ENCODE results near the gene TMC8.
"Not testable (repeated sequence)": the region's sequence is repeated elsewhere in the genome, so short reads cannot be mapped to it uniquely, and the experiment has no call there.

Gene TMC8

GRCh38 chr17:78110363-78111015, 20.1 kb upstream of the TMC8 start:
- no peak for DNase-seq (ENCODE audit: low read depth)

GRCh38 chr17:78111016-78111726, 19.4 kb upstream of the TMC8 start:
- DNase-seq (ENCODE audit: low read depth) = no peak

DNA sequence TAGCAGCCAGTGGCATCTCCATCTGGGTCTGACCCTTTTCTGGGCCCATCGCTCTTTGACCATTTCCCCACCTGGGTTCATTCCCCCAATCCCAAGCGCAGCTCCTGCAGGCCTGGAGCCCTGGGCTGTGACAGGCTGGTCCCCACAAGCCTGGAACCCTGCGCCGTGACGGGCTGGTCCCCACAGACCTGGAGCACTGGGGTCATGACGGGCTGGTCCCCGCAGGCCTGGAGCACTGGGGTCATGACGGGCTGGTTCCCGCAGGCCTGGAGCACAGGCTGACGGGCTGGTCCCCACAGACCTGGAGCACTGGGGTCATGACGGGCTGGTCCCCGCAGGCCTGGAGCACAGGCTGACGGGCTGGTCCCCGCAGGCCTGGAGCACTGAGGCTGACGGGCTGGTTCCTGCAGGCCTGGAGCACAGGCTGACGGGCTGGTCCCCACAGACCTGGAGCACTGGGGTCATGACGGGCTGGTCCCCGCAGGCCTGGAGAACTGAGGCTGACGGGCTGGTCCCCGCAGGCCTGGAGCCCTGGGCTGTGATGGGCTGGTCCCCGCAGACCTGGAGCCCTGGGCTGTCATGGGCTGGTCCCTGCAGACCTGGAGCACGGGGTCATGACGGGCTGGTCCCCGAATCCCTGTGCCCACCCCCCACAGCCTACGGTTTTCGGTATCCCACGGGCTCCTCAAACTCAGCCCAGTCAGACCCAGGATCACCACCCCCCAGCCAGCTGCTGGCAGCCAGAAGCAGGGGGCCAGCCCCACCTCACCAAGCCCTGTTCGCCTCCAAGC, 18.6 kb upstream of the TMC8 start:
- DNase-seq (ENCODE audit: low read depth) = no peak

- peak; percentile 72 for DNase-seq (ENCODE audit: low read depth)
Observed at GRCh38 chr17:78112518-78113471, 17.8 kb upstream of the TMC8 start.

- no peak for DNase-seq (ENCODE audit: low read depth)
Observed at GRCh38 chr17:78113804-78114785, 16.5 kb upstream of the TMC8 start.

GRCh38 chr17:78114831-78115723, 15.5 kb upstream of the TMC8 start:
- no peak for DNase-seq (ENCODE audit: low read depth)

DNA sequence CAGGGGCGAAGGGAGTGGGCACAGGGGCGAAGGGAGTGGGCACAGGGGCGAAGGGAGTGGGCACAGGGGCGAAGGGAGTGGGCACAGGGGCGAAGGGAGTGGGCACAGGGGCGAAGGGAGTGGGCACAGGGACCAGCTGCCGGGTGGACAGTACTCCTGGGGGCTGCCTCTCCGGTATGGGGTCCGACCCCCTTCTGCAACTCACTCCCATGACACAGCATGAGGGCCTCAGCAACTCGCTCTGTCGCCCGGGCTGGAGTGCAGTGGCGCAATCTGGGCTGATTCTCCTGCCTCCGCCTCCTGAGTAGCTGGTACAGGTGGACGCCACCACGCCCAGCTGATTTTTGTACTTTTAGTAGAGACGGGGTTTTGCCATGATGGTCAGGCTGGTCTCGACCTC, 14.8 kb upstream of the TMC8 start:
- DNase-seq (ENCODE audit: low read depth) = not testable (repeated sequence)

DNA sequence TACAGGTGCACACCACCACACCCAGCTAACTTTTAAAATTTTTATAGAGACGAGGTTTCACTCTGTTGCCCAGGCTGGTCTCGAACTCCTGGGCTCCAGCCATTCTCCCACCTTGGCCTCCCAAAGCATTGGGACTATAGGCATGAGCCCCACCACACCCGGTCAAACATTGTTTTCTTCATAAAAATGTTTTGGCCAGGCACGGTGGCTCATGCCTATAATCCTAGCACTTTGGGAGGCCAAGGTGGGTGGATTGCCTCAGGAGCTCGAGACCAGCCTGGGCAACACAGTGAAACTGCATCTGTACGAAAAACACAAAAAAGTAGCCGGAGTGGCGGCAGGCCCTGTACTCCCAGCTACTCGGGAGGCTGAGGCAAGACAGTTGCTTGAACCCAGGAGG, 14.2 kb upstream of the TMC8 start:
- DNase-seq (ENCODE audit: low read depth) = no peak

GRCh38 chr17:78117027-78117981, 13.3 kb upstream of the TMC8 start:
- DNase-seq (ENCODE audit: low read depth) = no peak

- DNase-seq (ENCODE audit: low read depth) = no peak
Observed at GRCh38 chr17:78118801-78119241, 11.8 kb upstream of the TMC8 start.

DNA sequence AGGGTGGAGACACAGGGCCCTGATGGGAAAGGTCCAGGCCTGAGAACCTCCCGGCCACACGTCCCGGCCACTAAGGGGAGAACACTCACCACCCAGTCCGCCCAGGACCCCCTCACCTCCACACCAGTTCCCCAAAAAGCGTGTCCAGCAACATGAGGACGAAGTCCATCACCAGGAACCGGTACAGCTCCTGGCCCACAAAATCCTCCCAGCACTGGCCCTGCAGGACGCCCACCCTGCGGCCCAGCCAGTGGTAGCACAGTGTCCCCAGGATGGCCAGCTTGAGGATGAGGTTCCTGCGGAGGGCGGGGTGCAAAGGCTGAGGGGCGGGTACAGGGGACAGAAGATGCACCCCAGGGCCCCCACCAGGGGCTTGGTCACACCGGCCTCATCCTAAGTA, 10.0 kb upstream of the TMC8 start:
- no peak for DNase-seq (ENCODE audit: low read depth)

- no peak for DNase-seq (ENCODE audit: low read depth)
Observed at GRCh38 chr17:78120971-78121800, 9.4 kb upstream of the TMC8 start.

- DNase-seq (ENCODE audit: low read depth) = no peak
Observed at GRCh38 chr17:78121801-78122215, 8.8 kb upstream of the TMC8 start.

DNA sequence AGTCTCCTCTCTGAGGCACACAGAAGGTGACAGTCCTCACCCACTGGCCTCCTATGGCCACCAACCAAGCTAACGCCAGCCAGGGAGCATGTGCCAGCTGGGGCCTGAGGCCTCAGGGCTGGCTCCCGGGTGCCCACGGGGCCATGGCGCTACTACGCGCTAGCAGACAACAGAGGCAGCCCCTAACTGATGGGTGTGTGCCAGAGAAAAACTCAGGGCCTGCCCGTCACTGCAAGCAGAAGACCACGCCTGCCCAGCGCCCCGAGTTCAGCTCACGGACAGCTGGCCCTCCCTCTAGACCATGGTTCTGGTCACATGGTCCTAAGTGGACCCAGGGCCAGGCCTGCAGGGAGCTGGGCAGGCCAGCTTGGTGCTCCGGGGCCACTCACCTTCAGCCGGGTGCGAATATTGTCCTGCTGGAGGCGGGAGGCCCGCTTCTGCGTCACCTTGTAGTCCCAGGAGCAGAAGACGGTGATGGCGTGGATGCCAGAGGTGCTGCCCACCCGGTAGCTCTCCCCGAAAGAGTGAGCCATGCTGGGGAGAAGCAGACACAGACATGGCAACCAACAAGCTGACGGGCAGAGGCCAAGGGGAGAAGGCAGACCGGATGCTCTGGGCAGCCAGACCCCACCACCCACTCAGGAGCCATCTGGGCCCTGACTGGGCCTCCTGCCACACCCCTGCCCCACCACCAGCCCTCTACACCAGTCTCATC, 8.2 kb upstream of the TMC8 start:
- no peak for DNase-seq (ENCODE audit: low read depth)

DNA sequence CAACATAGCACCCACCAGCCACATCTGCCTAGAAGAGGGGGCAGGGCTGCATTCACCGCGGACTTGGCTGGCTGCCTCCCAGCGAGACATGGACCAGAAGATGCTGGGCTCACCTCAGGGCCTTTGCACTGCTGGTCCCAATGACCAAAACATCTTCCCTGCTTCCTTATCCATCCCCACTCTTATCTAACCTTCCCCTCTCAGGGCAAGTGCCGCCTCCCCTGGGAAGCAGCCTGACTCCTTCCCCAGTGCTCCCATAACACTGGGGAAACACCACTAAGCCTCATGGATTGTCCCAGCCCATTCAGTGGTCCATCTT, 7.7 kb upstream of the TMC8 start:
- no peak for DNase-seq (ENCODE audit: low read depth)

DNA sequence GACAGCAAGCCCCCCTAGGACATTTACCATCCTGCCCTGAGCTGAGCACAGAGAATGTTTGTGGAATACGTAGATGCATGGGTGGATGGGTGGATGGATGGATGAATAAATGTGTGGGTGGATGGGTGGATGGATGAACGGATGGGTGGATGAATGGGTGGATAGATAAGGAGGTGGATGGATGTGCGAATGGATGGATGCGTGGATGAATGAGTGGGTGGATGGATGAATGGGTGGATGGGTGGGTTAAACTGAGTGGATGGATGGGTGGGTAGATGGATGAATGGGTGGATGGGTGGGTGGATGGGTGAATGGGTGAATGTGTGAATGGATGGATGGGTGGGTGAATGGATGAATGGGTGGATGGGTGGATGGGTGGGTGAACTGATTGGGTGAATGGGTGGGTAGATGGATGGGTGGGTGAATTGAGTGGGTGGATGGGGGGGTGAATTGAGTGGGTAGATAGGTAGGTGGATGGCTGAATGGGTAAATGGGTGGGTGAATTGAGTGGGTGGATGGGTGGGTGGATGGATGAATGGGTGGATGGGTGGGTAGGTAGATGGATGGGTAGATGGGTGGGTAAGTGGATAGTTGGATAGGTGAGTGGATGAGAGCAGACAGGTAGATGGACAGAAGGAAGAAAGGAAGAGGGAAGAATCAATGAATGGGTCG, 7.2 kb upstream of the TMC8 start:
- no peak for DNase-seq (ENCODE audit: low read depth)

Measured in activated T-helper 9 cell treated with anti-CD3 and anti-CD28 coated beads, Interleukin-2, amount 50 U/mL, for 16 hours (primary cell).